AG09309 (cell line): Measurements from ENCODE around the gene NCDN.
"Not testable (repeated sequence)": the region's sequence is repeated elsewhere in the genome, so short reads cannot be mapped to it uniquely, and the experiment has no call there.

Experiments used
- DNase-seq: peaks from one replicate; pipeline ENCODE4 v3.0.0-alpha.2; 2010; ENCODE audit warnings: low read depth
- H3K4me3 ChIP-seq: 2 replicates; pipeline ENCODE4 v1.5.1; 2011; ENCODE audit warnings: mild to moderate bottlenecking, low read depth, low read length, moderate library complexity; ENCODE audit not compliant: control insufficient read depth
- TF ChIP-seq, protein P1 (sequence below): IDR thresholded peaks from 2 replicates; pipeline ENCODE4 v1.5.1; 2011; ENCODE audit warnings: mild to moderate bottlenecking, low read depth, low read length, inconsistent platforms; ENCODE audit not compliant: insufficient read depth, control insufficient read depth; ENCODE audit errors: missing control alignments

Gene NCDN

GRCh38 chr1:35585281-35585680, 27.7 kb downstream of the NCDN start:
- TF ChIP-seq, protein P1, sequence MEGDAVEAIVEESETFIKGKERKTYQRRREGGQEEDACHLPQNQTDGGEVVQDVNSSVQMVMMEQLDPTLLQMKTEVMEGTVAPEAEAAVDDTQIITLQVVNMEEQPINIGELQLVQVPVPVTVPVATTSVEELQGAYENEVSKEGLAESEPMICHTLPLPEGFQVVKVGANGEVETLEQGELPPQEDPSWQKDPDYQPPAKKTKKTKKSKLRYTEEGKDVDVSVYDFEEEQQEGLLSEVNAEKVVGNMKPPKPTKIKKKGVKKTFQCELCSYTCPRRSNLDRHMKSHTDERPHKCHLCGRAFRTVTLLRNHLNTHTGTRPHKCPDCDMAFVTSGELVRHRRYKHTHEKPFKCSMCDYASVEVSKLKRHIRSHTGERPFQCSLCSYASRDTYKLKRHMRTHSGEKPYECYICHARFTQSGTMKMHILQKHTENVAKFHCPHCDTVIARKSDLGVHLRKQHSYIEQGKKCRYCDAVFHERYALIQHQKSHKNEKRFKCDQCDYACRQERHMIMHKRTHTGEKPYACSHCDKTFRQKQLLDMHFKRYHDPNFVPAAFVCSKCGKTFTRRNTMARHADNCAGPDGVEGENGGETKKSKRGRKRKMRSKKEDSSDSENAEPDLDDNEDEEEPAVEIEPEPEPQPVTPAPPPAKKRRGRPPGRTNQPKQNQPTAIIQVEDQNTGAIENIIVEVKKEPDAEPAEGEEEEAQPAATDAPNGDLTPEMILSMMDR, result no peak
- DNase-seq, result no peak
- no peak overlapping the region for H3K4me3 ChIP-seq

- not testable (repeated sequence) for H3K4me3 ChIP-seq, DNase-seq
These were observed 28.2 kb downstream of the NCDN start for GRCh38 chr1:35585805-35586204.

DNA sequence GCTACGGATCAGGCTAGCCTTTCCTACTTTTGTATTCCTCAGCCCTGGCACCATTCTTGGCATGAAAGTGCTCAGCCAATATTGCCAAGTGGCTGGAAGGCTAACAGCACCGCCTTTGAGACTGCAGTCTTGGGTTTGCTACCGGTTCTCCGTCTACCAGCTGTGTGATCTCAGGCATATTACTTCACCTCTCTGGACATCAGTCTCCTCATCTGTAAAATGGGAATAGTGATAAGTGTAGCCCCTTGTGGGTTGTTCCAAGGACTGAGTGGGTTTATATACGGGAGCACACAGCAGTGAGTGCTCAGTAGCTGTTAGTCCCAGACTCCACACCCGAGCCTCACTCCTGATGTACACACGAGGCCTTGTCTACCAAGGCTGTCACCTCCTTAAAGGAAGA, 29.2 kb downstream of the NCDN start:
- no peak for DNase-seq
- TF ChIP-seq, protein P1, result no peak
- H3K4me3 ChIP-seq, result no peak overlapping the region

- DNase-seq, result no peak
- TF ChIP-seq, protein P1, result no peak
- no peak overlapping the region for H3K4me3 ChIP-seq
These were observed 30.1 kb downstream of the NCDN start for GRCh38 chr1:35587736-35588135.

- DNase-seq, result no peak
- H3K4me3 ChIP-seq, result no peak overlapping the region
- TF ChIP-seq, protein P1, result no peak
These were observed 30.8 kb downstream of the NCDN start for GRCh38 chr1:35588197-35588910.

DNA sequence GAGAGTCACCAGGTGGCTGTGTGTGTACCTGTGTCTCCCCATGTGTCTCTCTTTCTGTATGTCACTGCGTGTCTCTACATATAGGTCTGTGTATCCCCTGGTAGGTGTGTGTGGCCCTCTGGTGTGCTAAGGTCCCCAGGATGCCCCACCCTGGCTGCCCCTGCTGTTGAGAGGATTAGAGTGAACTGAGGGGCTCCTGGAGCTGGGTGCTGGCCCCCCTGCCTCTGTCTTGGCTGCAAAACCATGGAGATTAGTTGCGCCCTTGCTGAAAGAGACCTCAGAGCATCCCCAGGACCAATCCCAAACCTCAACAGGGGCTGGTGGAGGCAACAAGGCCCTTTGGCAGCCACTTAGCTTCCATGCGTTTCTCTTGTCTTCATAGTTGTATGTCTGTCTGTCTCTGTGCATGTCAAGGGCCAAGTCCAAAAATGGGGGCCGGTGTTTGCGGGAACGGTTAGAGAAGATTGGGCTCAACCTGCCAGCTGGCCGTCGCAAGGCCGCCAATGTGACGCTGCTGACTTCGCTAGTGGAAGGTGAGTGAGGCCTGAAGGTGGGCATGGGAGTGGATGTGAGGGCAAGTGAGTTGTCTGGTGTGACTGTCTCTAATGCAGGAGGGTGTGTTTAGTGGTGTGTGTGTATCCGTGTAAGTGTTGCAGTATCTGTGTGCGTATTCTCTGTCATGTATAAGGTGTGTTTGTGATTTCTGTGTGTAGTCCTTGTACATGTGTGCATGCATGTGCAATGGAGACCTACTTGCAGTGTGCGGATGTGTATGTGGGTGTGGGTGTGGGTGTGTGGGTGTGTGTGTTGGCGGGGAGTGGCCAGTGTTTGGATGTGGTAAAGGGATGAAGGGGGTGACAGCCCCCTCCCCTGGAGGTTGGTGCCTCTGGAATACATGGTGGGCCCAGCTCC, 32.2 kb downstream of the NCDN start:
- no peak for DNase-seq
- H3K4me3 ChIP-seq, result no peak overlapping the region
- TF ChIP-seq, protein P1, result no peak

- TF ChIP-seq, protein P1, result no peak
- no peak overlapping the region for H3K4me3 ChIP-seq
- DNase-seq, result no peak
These were observed 33.0 kb downstream of the NCDN start for GRCh38 chr1:35590476-35591040.
